Neutrophil (primary cell): ENCODE measurements around the gene ARHGAP40.

Source experiments
- H3K27ac ChIP-seq: fragments of 200-600 bp; sonication (generic); 2 replicates; pipeline ENCODE4 v1.5.1; 2016; ENCODE audit warnings: mild to moderate bottlenecking, moderate library complexity
- H3K27me3 ChIP-seq: fragments of 200-600 bp; sonication (generic); 2 replicates; pipeline ENCODE4 v1.6.0; 2016; ENCODE audit warnings: mild to moderate bottlenecking
- H3K36me3 ChIP-seq: fragments of 200-600 bp; sonication (generic); 2 replicates; pipeline ENCODE4 v1.5.1; 2017
- H3K4me1 ChIP-seq, 2 experiments: fragments of 200-600 bp in 1 of 2; sonication (generic) in 1 of 2; 1 replicate in 1 of 2; 2 replicates in 1 of 2; pipeline versions ENCODE4 v1.5.1 to v1.6.1; 2013 to 2016; ENCODE audit warnings: low read depth in 1 of 2, low read length in 1 of 2, mild to moderate bottlenecking in 1 of 2, moderate library complexity in 1 of 2; ENCODE audit not compliant: control insufficient read depth in 1 of 2, insufficient read depth in 1 of 2
- H3K4me3 ChIP-seq, 2 experiments: fragments of 200-600 bp in 1 of 2; sonication (generic) in 1 of 2; 1 replicate in 1 of 2; 2 replicates in 1 of 2; pipeline ENCODE4 v1.5.1; 2013 to 2016; ENCODE audit warnings: low read depth in 1 of 2, low read length in 1 of 2, mild to moderate bottlenecking in 1 of 2, moderate library complexity in 1 of 2
- H3K9me3 ChIP-seq: fragments of 200-600 bp; sonication (generic); 2 replicates; pipeline ENCODE4 v1.5.1; 2016
- TF ChIP-seq, protein P1 (sequence below): fragments of 200-600 bp; sonication (generic); IDR thresholded peaks from 2 replicates; pipeline ENCODE4 v1.5.1; 2016; ENCODE audit warnings: antibody characterized with exemption

The ARHGAP40 gene

DNA sequence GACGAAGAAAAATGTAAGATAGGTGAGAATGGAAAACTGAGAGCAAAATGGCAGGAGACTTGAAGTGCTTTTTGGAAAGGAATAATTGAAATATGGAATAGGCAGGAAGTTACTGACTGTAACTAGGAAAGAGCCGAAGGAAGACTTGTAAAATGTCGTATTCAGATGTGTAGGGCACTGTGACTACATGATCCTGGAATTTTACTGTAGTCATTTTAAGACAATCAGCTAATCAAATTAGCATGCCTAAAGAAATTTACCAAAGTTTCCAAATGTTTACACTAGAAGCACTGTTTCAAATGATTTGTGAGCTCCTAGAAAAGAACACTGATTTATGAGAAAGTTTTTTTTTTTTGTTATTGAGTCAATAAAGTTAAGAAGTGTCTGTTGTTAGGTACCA lies 41.8 kb upstream of the ARHGAP40 start:
- Histone ChIP-seq H3K9me3 (no peaks in the 10 kb centered on the region), H3K36me3 (peaks cover 76% of the 10 kb centered on the region), H3K4me3 (no peak overlapping the region), H3K27me3 (no peaks in the 10 kb centered on the region), H3K27ac (no peak overlapping the region), H3K4me1 (peaks cover 4 to 5% of the 10 kb centered on the region in 2 experiments)
- TF ChIP-seq, protein P1, sequence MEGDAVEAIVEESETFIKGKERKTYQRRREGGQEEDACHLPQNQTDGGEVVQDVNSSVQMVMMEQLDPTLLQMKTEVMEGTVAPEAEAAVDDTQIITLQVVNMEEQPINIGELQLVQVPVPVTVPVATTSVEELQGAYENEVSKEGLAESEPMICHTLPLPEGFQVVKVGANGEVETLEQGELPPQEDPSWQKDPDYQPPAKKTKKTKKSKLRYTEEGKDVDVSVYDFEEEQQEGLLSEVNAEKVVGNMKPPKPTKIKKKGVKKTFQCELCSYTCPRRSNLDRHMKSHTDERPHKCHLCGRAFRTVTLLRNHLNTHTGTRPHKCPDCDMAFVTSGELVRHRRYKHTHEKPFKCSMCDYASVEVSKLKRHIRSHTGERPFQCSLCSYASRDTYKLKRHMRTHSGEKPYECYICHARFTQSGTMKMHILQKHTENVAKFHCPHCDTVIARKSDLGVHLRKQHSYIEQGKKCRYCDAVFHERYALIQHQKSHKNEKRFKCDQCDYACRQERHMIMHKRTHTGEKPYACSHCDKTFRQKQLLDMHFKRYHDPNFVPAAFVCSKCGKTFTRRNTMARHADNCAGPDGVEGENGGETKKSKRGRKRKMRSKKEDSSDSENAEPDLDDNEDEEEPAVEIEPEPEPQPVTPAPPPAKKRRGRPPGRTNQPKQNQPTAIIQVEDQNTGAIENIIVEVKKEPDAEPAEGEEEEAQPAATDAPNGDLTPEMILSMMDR, result no peak

DNA sequence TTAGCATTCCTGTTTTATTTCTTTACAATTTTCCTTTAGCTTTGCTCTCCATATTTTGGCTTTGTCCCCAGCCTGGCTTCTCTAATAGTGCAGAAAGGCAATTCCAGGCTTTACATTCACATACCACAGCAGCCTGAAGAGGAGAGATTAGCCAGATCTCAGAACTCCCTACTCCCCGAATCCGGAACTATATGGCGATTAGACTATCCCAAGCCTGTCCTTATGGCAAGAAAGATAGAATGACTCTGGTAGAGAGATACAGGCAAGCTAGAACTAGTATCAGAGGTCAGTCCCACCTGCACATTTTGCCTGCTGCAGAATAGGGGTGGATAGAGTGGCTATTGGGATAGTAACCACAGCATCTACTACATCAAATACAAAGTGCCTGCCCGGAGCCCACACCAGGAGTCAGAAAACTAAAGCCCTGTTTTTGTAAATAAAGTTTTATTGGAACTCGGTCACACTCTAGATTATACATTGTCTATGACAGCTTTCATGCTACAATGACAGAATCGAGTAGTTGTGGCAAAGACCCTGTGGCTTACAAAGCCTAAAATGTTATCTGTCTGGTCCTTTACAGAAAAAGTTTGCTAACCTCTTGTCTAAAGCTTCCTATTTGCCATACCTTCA lies 37.7 kb upstream of the ARHGAP40 start:
- Histone ChIP-seq H3K27me3 (no peaks in the 10 kb centered on the region), H3K9me3 (no peaks in the 10 kb centered on the region), H3K36me3 (peaks cover 89% of the 10 kb centered on the region), H3K27ac (no peak overlapping the region), H3K4me3 (no peak overlapping the region), H3K4me1 (no peaks in the 10 kb centered on the region)
- TF ChIP-seq, protein P1, result no peak

DNA sequence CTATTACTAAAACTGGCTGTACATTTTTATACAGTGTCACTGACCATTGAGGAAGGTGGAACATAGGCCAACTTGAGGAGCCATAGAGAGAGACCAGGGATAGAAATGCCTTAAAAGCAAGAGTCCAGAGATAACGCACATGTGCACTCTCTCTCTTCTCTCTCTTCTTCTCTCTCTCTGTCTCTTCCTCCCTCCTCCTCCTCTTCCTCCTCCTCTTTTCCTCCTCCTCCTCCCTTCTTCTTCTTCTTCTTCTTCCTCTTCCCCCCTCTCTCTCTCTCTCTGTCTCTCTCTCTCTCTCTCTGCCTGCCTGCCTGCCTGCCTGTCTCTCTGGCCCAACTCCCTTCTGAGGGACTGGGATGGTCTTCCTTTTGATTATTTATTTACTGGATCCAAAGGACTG lies 36.9 kb upstream of the ARHGAP40 start:
- Histone ChIP-seq H3K4me1 (no peaks in the 10 kb centered on the region), H3K27me3 (no peaks in the 10 kb centered on the region), H3K4me3 (no peak overlapping the region), H3K27ac (no peak overlapping the region), H3K36me3 (peaks cover 89% of the 10 kb centered on the region), H3K9me3 (no peaks in the 10 kb centered on the region)
- TF ChIP-seq, protein P1, result no peak

DNA sequence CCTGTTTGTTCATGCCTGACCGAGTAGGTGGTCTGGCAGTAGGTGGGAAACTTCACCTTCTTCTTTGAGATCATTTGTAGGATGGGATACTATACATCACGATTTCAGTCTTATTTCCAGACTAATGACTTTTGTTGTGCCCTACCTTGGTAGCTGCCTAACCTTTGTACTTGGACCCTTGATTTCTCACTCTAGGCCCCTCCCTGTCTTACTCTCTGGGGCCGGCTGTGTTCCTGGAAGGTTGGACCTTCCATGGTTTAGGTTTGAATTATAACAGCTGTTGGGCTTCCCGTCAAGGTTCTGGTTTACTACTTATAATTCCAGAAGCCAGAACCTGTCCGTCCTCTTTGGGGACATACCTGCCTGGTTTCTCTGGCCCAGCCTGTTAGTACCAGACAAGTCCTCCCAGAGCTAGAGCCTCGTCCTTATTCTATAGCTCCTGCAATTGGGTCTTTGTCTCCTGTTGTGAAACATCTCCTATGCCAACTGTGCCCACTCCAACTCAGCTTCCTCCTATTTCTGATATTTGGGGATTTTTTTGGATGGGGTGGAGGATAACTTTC lies 35.5 kb upstream of the ARHGAP40 start:
- H3K27me3 ChIP-seq, result no peaks in the 10 kb centered on the region
- TF ChIP-seq, protein P1, result no peak
- H3K4me1 ChIP-seq, result no peaks in the 10 kb centered on the region
- no peaks in the 10 kb centered on the region for H3K9me3 ChIP-seq
- H3K36me3 ChIP-seq, result peaks cover 89% of the 10 kb centered on the region
- no peak overlapping the region for H3K27ac ChIP-seq
- H3K4me3 ChIP-seq, result no peak overlapping the region

DNA sequence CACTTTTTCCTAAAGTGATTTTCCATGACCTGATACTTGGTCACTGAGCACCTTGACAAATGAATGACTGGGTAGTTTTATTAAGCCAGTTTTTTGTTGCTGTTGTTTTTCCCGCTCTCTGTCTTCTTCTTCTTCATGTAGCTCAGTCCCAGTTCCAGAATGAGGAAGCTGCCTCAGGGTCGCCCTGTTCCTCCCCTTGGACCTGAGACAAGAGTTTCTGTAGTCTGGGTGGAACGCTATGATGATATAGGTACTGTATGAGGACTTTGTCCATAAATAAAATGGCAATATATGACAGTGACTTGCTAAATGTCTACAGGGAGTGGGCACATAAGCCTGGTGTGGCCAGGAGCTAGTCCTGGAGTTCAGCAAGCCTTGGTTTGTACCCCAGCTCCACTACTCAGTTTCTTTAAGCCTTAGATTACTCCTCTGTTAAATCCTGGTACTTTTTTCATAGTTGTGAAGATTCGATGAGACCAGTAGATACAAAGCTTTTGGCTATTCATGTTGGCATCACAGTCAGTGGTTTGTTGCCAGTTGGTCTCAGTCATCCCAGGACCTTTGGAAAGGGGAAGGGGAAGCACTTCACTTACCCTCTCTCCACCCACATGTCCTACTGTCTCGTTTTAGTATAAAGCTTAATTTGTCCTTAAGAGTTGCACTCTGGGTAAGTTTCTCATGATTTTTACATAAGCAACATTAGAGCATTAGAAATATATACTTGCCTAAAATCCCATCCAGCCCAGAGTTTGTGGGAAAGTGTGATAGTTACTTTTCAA lies 31.7 kb upstream of the ARHGAP40 start:
- no peaks in the 10 kb centered on the region for H3K9me3 ChIP-seq
- H3K36me3 ChIP-seq, result peaks cover 92% of the 10 kb centered on the region
- no peaks in the 10 kb centered on the region for H3K27me3 ChIP-seq
- H3K27ac ChIP-seq, result no peak overlapping the region
- H3K4me3 ChIP-seq, result no peak overlapping the region
- TF ChIP-seq, protein P1, result no peak
- H3K4me1 ChIP-seq, result no peaks in the 10 kb centered on the region
